Gastrocnemius medialis (tissue), 4 donors: Measurements from ENCODE around the gene ZNF296. TPM values are rescaled to one million over a fixed set of nuclear protein-coding genes. Genes with fewer than 3 reads are reported as not detected.
A peak's percentile ranks its signal among the peaks of the same experiment; 100 is the strongest.

Source experiments
- ATAC-seq, 2 donors: fragments of 150-250 bp; one replicate each; pipeline ENCODE4 v1.9.1; 2016
- DNase-seq, 2 donors: peaks; one replicate each; pipeline ENCODE4 v3.0.0-alpha.2; 2019
- H3K27ac ChIP-seq, 4 donors: fragments of 200-600 bp; sonication (generic); 1 replicate in 1 of 4; 2 replicates in 3 of 4; pipeline ENCODE4 v1.5.1; 2016 to 2018; ENCODE audit warnings: mild to moderate bottlenecking in 2 of 4, moderate library complexity in 1 of 4
- H3K27me3 ChIP-seq, 3 donors: fragments of 200-600 bp; sonication (generic) in 2 of 3; 1 replicate in 1 of 3; 2 replicates in 2 of 3; pipeline versions ENCODE4 v1.5.1 to v1.6.0; 2016 to 2019; ENCODE audit warnings: mild to moderate bottlenecking in 1 of 3, moderate library complexity in 1 of 3
- H3K36me3 ChIP-seq, 2 donors: fragments of 200-600 bp; sonication (generic) in 1 of 2; one replicate each; pipeline ENCODE4 v1.5.1; 2017 to 2018
- H3K4me1 ChIP-seq, 2 donors: fragments of 200-600 bp; sonication (generic) in 1 of 2; one replicate each; pipeline ENCODE4 v1.5.1; 2016 to 2017; ENCODE audit warnings: mild to moderate bottlenecking in 2 of 2
- H3K4me3 ChIP-seq, 4 donors: fragments of 200-600 bp; sonication (generic) in 3 of 4; 1 replicate in 1 of 4; 2 replicates in 3 of 4; pipeline ENCODE4 v1.5.1; 2016 to 2019; ENCODE audit warnings: mild to moderate bottlenecking in 2 of 4
- H3K9me3 ChIP-seq, 3 donors: fragments of 200-600 bp; sonication (generic) in 2 of 3; 1 replicate in 1 of 3; 2 replicates in 2 of 3; pipeline ENCODE4 v1.5.1; 2016 to 2019
- POLR2A ChIP-seq, 2 donors: fragments of 450-650 bp; IDR thresholded peaks; one replicate each; pipeline ENCODE4 v1.6.1; 2017; ENCODE audit warnings: antibody characterized with exemption in 2 of 2, mild to moderate bottlenecking in 2 of 2, moderate library complexity in 2 of 2
- in situ Hi-C, 4 donors: fragments of 200-750 bp; cut with MboI; loops; one replicate each; pipeline versions ENCODE4 v1.15.0 to v1.8.0; 2017; ENCODE audit warnings: low sequenced_read_pairs in 4 of 4
- intact Hi-C: fragments of 100-400 bp; cut with DNase I; formaldehyde crosslinking; loops from one replicate; pipeline ENCODE4 v1.15.1; 2023; ENCODE audit warnings: low total_unique reads
- total RNA-seq, 4 donors: library from RNA; depleted of rRNA; stranded (reverse); fragments of >200 nt; gene quantifications; one replicate each; pipeline versions ENCODE4 v1.1.0 to v1.2.3, GENCODE V29; 2016
- TF ChIP-seq, protein P1 (sequence below), 5 experiments: fragments of 450-650 bp in 3 of 5; fragments of 200-600 bp in 2 of 5; sonication (generic) in 2 of 5; IDR thresholded peaks in 4 of 5; conservative IDR thresholded peaks in 1 of 5; 1 replicate in 4 of 5; 2 replicates in 1 of 5; pipeline ENCODE4 v1.5.1; 2016 to 2019; ENCODE audit warnings: antibody characterized with exemption in 5 of 5, mild to moderate bottlenecking in 3 of 5, moderate library complexity in 3 of 5

The ZNF296 gene
- total RNA-seq, 4 donors from 2014 or later: not detected

DNA sequence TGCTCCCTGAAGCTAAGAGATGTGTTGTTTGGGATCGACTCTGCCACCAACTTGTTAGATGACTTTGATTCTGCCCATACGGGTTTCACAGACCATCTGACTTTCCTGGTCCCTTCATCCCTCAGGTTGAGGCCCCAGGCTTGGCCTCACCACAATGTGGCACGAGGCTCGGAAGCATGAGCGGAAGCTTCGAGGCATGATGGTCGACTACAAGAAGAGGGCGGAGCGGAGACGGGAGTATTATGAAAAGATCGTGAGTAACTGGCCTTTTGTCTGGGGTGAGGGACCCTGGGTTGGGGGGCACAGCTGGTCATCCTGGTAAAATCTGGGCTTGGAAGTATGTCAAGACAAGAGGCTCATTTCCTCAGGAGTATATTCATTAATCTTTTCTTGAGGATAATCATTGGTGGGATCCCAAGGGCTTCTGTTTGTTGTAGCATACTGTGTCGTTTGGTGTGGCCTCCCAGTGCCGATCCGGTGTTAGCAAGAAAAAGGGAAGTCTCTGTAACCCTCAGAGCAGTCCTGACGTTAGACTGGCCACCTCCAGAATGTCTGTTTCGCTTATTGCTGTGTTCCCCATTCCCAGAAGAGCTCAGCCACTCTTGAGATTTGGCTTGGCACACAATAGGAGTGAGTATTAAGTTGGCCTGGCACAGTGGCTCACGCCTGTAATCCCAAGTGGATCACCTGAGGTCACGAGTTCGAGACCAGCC is 36.1 kb downstream of the ZNF296 start:
- Histone ChIP-seq H3K4me3 (peak overlapping the region; percentile 87 to 97 (median 94)), H3K36me3 (peaks cover 0 to 56% of the 10 kb centered on the region in 2 donors), H3K27ac (peak overlapping the region in 2 of 4 donors; percentile 90 to 96), H3K4me1 (peaks cover 25 to 33% of the 10 kb centered on the region in 2 donors), H3K9me3 (no peaks in the 10 kb centered on the region), H3K27me3 (no peaks in the 10 kb centered on the region)
- ATAC-seq: no peak
- no peak for DNase-seq
- in situ Hi-C loops: no loop called here
- intact Hi-C loops: no loop called here
- no peak for TF ChIP-seq POLR2A (IDR thresholded peaks at IDR 0.05)
- TF ChIP-seq, protein P1, sequence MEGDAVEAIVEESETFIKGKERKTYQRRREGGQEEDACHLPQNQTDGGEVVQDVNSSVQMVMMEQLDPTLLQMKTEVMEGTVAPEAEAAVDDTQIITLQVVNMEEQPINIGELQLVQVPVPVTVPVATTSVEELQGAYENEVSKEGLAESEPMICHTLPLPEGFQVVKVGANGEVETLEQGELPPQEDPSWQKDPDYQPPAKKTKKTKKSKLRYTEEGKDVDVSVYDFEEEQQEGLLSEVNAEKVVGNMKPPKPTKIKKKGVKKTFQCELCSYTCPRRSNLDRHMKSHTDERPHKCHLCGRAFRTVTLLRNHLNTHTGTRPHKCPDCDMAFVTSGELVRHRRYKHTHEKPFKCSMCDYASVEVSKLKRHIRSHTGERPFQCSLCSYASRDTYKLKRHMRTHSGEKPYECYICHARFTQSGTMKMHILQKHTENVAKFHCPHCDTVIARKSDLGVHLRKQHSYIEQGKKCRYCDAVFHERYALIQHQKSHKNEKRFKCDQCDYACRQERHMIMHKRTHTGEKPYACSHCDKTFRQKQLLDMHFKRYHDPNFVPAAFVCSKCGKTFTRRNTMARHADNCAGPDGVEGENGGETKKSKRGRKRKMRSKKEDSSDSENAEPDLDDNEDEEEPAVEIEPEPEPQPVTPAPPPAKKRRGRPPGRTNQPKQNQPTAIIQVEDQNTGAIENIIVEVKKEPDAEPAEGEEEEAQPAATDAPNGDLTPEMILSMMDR (IDR thresholded peaks at IDR 0.05 in 4 of 5, conservative IDR thresholded peaks at IDR 0.05 in 1 of 5): no peak

DNA sequence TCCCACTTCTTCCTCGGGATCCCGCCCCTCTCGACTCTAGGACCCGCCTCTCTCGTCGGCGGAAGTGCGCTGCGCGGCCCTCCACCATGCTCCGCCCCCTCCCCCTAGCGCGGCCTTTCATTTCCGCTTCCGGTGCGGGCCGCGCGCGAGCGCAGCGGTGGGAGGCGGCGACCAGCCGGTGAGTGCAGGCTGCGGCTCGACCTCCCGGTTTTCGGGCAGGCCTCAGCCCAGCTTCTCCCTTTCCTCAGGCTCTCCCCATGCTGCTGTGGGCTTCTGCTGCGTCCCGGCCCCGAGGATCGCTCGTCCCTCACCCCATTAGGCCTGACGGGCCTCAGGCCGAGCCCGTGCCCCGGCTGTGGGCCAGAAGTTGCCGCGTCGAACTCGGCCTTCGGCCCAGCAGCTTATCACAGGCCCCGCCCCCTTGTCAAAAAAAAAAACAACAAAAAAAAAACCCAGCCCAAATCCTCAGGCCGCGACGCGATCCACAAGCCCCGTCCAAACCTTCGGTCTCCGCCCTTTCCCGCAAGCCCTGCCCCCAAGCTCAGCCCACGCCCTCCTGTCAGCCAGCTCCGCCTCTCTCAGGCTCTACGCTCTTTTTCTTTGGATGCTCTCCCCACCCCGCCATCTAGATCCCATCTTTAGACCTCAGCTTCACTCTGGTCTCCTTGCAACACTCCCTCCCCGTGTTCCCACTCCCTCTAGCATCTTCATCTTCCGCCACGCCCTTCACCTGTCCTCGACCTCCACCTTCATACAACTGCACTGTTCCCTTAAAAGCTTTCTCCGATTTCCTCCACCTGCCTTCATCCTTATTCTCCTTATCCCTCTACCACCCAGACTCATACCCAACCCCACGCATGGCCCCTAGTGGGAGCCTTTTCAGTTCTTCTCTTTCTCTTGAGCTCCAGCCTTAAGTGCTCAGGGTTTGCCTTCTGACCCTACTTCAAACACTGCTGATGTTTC is 37.1 kb downstream of the ZNF296 start, which contains the start of gene CLASRP:
Gene CLASRP (plus strand): TSS at position 115 of the 963 bp plus-strand sequence. CDS start 1,168 bp downstream, outside the sequence.
- in situ Hi-C loops (no loop called here), intact Hi-C loops (loop anchor here (2.0 kb wide), 3 partner anchors 38 to 84 kb away; partner anchors contain the start of genes CLPTM1, GEMIN7 and RELB)
- peak; percentile 94 to 98 for TF ChIP-seq POLR2A (IDR thresholded peaks at IDR 0.05)
- TF ChIP-seq, protein P1 (IDR thresholded peaks at IDR 0.05 in 4 of 5, conservative IDR thresholded peaks at IDR 0.05 in 1 of 5): no peak
- peak within 1 kb of the TSS; percentile 87 to 97 (median 94) for H3K4me3 ChIP-seq
- ATAC-seq (peak; percentile 97 to 98), DNase-seq (peak; percentile 80 to 86)
- no peaks in the 10 kb centered on the region for H3K9me3 ChIP-seq
- H3K27me3 ChIP-seq: no peaks in the 10 kb centered on the region
- peaks cover 0 to 56% of the 10 kb centered on the region in 2 donors for H3K36me3 ChIP-seq
- peak within 1 kb of the TSS; percentile 90 to 98 (median 94) for H3K27ac ChIP-seq
- H3K4me1 ChIP-seq: peaks cover 25 to 33% of the 10 kb centered on the region in 2 donors

DNA sequence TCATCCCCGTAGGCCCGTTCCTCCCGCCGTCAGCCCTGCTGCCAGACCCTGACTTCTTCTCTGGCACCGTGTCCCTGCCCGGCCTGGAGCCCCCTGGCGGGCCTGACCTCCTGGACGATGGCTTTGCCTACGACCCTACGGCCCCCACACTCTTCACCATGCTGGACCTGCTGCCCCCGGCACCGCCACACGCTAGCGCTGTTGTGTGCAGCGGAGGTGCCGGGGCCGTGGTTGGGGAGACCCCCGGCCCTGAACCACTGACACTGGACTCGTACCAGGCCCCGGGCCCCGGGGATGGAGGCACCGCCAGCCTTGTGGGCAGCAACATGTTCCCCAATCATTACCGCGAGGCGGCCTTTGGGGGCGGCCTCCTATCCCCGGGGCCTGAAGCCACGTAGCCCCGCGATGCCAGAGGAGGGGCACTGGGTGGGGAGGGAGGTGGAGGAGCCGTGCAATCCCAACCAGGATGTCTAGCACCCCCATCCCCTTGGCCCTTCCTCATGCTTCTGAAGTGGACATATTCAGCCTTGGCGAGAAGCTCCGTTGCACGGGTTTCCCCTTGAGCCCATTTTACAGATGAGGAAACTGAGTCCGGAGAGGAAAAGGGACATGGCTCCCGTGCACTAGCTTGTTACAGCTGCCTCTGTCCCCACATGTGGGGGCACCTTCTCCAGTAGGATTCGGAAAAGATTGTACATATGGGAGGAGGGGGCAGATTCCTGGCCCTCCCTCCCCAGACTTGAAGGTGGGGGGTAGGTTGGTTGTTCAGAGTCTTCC is 38.7 kb downstream of the ZNF296 start:
- Histone ChIP-seq H3K27ac (no peak overlapping the region), H3K4me1 (peaks cover 25 to 33% of the 10 kb centered on the region in 2 donors), H3K9me3 (no peaks in the 10 kb centered on the region), H3K27me3 (no peaks in the 10 kb centered on the region), H3K36me3 (peaks cover 0 to 55% of the 10 kb centered on the region in 2 donors), H3K4me3 (no peak overlapping the region)
- intact Hi-C loops (loop anchor here (2.0 kb wide), 3 partner anchors 37 to 83 kb away; partner anchors contain the start of genes CLPTM1, GEMIN7 and RELB), in situ Hi-C loops (no loop called here)
- DNase-seq (no peak), ATAC-seq (no peak)
- TF ChIP-seq, protein P1 (IDR thresholded peaks at IDR 0.05 in 4 of 5, conservative IDR thresholded peaks at IDR 0.05 in 1 of 5): no peak
- no peak for TF ChIP-seq POLR2A (IDR thresholded peaks at IDR 0.05)

DNA sequence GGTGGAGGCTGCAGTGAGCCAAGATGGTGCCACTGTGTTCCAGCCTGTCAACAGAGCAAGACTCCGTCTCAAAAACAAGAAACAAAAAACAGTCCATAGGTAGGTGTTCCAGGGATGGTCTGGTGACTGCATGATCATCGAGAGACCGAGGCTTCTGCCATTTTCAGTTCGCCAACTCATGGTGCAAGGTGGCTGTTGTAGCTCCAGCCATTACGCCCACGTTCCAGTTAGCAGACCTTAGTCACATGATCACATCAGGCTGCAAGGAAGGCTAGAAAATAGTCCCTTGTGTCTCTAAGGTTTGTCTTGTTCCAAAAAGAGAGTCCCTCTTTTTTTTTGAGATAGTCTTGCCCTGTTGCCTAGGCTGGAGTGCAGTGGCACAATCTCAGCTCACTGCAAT is 40.5 kb downstream of the ZNF296 start:
- in situ Hi-C loops (no loop called here), intact Hi-C loops (no loop called here)
- Histone ChIP-seq H3K27me3 (no peaks in the 10 kb centered on the region), H3K4me3 (no peak overlapping the region), H3K9me3 (no peaks in the 10 kb centered on the region), H3K36me3 (peaks cover 0 to 48% of the 10 kb centered on the region in 2 donors), H3K27ac (no peak overlapping the region), H3K4me1 (peaks cover 19% of the 10 kb centered on the region in 2 donors)
- DNase-seq (no peak), ATAC-seq (no peak)
- TF ChIP-seq, protein P1 (IDR thresholded peaks at IDR 0.05 in 4 of 5, conservative IDR thresholded peaks at IDR 0.05 in 1 of 5): no peak
- TF ChIP-seq POLR2A (IDR thresholded peaks at IDR 0.05): no peak
